ENCODE data around the gene PSIP1.
A peak's percentile ranks its signal among the peaks of the same experiment; 100 is the strongest.
"Not testable (repeated sequence)": the region's sequence is repeated elsewhere in the genome, so short reads cannot be mapped to it uniquely, and the experiment has no call there.

Gene PSIP1

GRCh38 chr9:15430920-15431844 is 79.6 kb downstream of the PSIP1 start:
- DNase-seq: no peak

- not testable (repeated sequence) for DNase-seq
Observed at GRCh38 chr9:15427702-15428101, 83.1 kb downstream of the PSIP1 start.

GRCh38 chr9:15426019-15426418 is 84.8 kb downstream of the PSIP1 start:
- DNase-seq: no peak

- DNase-seq: peak; percentile 11
Observed at GRCh38 chr9:15423231-15423985, 87.4 kb downstream of the PSIP1 start.

GRCh38 chr9:15422372-15423230 is 88.2 kb downstream of the PSIP1 start, which contains the start of gene SNAPC3:
SNAPC3 (plus strand) TSS chr9:15422876; CDS start chr9:15422880, 4 bp downstream.
- DNase-seq: peak; percentile 92

GRCh38 chr9:15421990-15422371 is 88.8 kb downstream of the PSIP1 start:
- DNase-seq: no peak

- no peak for DNase-seq
Observed at GRCh38 chr9:15421532-15421931, 89.2 kb downstream of the PSIP1 start.

GRCh38 chr9:15420796-15421195 is 90.0 kb downstream of the PSIP1 start:
- DNase-seq: no peak

GRCh38 chr9:15417626-15418025 is 93.1 kb downstream of the PSIP1 start:
- no peak for DNase-seq

GRCh38 chr9:15416880-15417279 is 93.9 kb downstream of the PSIP1 start:
- peak; percentile 39 for DNase-seq

Measured in activated naive CD4-positive, alpha-beta T cell treated with Interleukin-2 at 50 U/mL for 16 hours (primary cell).